ENCODE data around the gene RAB21. TPM values are rescaled to one million over a fixed set of nuclear protein-coding genes. Genes with fewer than 3 reads are reported as not detected.
"Not testable (repeated sequence)": the region's sequence is repeated elsewhere in the genome, so short reads cannot be mapped to it uniquely, and the experiment has no call there.

The RAB21 gene
- polyA plus RNA-seq, 12 donors = 16.4 to 58.5 (median 49.2) TPM

DNA sequence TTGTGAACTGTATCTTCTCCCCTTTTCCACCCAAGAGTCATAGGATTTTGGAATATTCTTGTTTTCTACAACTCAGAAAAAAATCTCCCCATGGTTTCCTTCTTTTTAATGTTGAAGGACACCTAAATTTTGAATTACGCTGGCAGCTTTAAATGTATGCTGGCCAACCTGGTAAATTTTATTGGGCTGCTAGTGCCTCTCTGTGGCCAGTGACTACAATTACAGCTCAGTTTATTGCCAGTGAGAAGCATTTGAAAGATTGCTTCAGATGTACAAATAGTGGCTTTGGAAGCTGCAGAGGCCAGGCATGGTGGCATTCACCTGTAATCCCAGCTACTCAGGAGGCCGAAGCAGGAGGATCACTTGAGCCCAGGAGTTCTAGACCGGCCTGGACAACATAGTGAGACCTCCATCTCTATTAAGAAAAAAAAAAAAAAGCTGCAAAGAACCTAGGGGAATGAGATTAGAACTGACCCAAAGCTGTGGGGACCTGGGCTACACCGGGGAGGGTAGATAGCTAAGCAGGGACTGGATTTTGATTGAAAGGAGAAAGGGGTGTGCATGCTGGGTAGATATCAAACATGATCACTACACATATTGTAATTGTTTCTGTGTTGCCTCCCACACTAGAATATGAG, 7.6 kb upstream of the RAB21 start:
- DNase-seq = peak; percentile 58

DNA sequence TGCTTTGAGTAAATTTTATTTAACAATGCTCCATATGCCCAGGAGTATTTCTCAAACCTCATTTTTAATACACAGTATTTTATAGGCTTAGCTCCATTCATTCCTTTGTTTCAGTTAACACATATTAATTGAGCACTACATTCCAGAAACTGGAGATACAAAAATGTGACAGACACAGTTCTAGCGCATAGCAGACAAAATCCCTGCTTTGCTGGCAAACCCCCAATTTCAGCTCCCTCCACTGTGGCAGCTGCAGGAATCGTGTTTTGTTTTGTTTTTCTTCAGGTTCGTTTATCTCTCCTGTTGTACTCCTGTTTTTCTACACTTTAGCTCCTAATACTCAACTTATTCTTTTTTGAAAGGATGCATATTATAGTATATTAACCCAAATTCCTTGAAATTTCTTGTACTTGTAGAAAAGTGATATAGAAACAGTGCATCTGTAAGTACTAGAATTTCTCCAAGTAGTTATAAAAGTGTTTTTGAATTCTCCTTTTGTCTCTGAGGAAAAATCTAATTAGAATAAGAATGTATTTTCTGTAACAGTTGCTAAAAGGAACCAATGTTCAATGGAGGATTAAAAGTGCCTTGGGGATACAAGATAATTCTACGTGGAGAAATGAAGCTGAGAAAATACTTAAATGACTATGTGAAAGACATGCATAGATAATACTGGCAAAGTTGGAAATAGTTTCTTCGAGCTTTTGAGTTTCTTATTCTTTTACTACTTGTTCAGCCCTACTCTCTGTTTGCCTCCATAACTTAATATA, 6.4 kb upstream of the RAB21 start:
- DNase-seq = no peak

DNA sequence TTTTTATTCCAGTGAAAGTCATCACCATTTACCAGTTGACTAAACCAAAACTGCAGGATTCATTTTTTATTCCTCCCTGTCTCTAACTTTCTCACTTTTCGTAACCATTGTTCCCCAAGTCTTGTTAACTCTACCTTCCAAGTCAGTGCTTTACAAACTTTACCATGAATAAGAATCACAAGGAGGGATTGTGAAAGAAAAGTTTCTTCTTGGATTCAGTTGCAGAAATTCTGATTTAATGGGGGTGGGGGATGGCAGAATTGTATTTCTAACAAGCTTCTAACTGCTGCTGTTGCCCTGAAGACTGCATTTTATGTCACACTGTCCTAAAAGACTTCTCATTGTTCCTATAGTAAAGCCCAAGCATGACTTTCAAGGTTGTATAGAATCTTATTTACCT, 5.0 kb upstream of the RAB21 start:
- DNase-seq = no peak

DNA sequence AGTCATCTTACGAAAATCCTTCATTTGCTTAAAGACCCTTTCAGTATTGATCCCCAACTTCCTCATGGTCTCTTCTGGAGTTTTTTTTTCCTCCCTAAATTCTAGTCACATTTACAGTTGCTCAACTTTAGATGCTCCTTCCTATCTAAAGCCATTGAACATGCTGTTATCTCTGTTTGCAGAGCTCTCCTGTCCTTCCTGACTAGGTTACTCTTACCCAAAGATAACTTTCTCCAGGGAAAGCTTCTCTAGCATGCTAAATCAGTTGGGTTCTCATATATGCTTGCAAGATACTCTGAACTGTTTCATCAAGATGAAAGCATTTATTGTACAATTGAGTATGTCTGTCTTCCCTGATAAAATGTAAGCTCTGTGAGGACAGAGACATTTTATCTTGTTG, 1.8 kb upstream of the RAB21 start:
- DNase-seq = no peak

DNA sequence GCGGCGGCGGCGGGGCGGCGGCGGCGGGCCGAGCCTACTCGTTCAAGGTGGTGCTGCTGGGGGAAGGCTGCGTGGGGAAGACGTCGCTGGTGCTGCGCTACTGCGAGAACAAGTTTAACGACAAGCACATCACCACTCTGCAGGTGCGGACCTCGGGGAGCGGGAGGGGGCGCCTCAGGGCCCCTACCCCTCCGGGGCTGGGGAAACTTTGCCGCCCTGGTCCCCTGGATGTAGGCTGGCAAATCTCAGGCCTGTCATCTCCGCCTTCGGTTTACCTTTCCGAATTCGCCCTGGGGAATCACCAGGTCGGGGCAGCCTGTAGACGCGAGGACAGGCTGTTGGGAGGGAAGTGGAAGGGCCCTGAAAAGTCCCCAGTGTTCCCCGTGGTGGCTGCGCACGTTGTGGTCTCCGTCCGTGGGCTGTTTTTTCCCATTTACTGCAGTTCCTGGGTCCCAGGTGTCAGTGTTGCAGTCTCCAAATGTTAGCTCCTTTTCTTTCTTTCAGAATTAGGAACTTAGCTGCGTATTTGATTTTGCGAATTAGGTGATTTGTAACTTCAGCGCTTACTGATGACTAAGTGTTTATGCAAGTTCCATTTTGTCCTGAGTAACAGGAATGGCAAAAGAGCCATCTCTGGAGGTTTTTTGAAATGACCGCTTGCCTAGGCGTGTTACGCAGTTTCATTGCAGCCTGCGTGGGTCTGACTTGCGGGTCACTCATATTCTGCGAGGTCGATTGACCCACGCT, 656 bp downstream of the RAB21 start:
- peak; percentile 54 for DNase-seq

DNA sequence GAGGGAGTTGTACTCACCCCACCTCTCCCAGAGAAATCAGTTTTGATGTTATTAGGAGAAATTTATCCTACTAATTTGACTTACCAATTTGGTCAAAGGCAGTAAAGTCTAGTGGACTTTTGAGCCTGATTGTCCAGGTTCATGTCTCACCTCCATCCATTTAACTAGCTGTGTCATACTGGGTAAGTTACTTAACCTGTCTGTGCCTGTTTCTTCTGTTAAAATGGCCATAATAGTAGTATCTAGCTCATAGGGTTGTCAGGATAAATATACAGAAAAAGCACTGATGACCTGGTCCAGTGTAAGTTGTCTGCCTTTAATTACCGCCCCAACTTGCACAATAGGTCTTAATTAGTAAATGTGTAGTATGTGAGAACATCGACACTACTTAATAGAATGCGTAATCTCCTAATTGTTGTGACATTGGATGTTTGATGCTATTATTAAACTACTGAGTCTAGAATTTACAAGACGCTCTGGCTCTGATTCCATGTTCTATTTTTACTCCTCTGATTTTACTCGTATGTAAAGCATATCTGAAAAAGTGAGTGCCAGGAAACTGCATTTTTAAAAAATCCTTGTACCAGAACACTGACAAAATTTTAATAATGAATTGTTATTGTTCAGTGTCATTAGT, 1.5 kb downstream of the RAB21 start:
- DNase-seq = peak; percentile 22

DNA sequence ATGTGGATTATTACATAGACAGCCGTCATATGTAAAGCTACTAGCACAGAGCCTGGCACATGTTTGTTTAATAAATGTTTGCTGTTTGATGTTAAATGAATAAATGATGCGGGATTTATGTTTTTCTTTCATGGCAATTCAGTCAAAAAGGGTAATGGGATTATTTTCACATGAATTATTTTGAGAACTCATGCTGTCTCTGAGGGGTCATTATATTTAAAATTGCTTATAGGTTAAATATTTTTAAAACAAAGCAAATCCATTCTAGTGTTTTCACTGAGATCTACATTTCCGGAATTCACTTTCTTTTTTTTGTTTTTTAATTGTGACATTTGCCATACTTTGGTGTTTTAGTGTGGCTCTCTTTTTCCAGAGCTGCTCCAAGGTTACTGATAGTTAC, 5.3 kb downstream of the RAB21 start:
- no peak for DNase-seq

DNA sequence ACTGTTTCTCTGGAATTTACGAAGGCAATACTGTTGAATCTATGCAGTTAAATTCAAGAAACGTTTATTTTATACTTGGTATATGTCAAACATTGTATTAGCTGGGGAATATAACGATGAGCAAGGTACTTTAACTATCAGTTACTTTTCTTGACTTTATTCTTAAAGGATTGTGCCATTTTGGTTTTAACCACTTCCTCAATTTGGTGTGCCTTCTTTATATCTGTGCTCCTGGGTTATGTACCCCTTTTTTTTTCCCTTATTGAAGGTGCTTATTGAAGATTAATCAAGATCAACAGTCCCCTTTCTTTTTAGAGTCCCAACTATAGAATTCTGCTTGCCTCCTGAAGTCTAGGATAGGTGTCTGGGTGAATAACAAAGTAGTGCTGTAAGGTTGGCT, 5.8 kb downstream of the RAB21 start:
- no peak for DNase-seq

DNA sequence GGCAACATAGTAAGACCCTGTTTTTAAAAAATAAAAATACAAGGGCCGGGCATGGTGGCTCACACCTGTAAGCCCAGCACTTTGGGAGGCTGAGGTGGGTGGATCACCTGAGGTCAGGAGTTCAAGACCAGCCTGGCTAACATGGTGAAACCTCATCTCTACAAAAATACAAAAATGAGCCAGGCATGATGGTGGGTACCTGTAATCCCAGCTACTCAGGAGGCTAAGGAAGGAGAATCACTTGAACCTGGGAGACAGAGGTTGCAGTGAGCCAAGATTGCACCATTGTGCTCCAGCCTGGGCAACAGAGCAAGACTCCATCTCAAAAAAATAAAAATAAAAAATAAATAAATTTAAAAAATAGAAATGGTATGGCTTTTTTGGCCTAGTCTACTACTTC, 6.7 kb downstream of the RAB21 start:
- not testable (repeated sequence) for DNase-seq

DNA sequence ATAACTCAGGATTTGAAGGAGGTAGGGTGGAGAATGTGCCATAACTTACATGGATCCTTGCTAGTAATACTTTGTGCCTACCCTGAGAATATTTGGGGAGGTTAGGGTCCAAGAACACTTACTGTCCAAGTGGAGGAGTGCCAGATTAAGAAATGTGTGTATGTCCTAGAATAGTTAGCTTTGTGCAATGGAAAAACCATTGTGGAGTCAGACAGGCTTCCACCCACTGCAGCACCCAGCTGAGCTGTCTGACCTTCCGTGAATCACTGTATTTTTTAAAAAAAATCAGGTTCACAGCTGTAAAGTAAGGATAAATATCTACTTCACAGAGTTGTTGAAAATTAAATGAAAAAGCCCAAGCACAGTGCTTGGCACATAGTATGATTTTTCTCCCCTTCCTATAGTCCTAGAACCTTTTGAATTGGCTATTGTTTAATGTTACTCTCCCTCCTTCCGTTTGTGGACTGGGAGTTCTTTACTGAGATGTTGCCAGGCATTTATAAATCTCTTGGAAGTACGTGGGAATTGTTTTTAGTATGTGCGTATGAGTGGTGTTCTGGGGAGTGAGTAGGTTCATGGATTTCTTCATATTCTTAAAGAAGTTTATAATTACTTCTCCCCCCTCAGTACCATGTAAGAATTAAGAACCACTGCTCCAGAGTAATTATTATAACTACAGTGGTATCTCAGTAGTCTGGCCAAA, 9.2 kb downstream of the RAB21 start:
- DNase-seq = no peak

DNA sequence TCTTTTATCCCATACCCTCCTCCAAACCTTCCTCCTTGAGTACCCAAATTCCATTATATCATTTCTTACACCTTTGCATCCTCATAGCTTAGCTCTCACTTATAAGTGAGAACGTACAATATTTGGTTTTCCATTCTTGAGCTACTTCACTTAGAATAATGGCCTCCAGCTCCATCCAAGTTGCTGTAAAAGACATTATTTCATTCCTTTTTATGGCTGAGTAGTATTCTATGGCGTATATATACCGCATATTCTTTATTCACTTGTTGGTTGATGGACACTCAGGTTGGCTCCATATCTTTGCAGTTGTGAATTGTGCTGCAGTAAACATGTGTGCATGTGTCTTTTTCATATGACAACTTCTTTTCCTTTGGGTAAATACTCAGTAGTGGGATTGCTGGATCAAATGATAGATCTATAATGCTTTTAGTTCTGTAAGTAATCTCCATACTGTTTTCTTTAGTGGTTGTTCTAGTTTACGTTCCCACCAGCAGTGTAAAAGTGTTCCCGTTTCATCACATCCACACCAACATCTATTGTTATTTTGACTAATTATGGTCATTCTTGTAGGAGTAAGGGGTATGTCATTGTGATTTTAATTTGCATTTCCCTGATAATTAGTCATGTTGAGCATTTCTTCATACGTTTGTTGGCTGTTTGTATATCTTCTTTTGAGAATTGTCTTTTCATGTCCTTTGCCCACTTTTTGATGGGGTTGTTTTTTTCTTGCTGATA, 10.1 kb downstream of the RAB21 start:
- DNase-seq = no peak

DNA sequence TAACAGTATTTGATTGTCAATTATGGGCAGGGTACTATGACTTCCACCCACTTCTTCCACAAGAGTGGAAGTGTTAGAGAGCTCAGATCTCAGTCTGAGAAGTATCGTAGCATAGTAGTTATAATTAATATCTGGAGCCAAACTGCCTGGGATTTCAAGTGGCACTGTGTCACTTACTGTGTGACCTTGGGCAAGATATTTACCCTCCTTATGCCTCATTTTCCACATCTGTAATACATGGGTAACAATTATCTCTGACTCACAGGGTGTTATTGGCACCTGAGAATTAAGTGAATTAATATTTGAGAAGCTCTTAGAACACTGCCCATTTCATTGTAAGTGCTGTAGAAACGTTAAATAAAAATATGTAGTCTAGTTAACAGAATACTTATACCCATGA, 11.5 kb downstream of the RAB21 start:
- DNase-seq = no peak

DNA sequence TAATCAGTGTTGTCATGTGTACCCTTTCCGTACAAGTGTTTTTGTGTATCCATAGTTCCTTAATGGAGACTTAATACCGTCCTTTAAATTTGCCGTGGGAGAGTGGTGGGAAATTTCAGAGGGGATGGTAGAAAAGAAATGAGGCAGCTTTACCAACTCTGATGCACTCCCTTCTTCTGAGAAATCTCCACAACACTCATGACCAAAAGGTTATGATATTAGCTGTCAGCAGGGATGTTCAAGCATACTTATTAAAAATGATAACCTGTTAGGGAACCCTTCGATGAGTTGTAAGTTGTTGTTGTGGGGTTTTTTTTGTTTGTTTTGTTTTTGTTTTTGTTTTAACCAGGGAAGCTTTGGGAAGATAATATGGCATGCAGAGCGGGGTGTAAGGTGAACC, 12.5 kb downstream of the RAB21 start:
- DNase-seq = no peak

DNA sequence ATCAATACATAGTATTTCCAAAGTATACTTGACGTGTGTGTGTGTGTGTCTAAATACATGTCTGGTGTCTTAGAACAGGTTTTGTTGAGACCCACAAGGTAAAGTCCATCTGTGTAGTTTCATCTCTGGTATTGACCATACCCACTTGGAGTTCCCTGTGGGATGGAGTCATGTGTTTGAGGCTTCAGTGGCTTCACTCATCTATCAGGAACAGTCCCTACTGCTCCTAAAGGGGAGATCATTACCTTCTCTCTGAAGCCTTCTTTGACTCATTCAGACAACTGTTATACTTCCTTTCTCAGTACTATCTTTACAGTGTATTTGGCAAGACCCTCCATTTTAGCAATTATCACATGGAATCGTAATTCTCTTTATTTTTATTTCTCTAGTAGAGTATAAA, 14.2 kb downstream of the RAB21 start:
- DNase-seq = no peak

DNA sequence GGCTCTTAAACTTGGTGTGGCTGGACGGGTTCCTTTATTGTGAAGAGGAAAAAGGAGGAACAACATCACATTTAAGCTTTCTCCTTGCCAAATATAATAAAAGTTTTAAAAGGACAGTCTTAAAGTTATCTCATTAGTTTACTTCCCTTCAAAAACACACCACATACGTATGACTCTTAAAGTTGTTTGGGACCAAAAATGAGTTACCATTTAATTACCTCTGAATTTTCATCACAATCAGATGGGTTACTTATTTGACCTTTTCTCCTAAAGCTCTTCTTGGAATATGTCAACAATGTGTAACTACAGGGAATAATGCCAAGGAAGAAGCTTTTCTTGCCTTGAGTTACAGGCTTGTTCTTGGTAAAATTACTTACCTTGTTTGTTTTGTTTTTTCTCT, 16.4 kb downstream of the RAB21 start:
- no peak for DNase-seq

DNA sequence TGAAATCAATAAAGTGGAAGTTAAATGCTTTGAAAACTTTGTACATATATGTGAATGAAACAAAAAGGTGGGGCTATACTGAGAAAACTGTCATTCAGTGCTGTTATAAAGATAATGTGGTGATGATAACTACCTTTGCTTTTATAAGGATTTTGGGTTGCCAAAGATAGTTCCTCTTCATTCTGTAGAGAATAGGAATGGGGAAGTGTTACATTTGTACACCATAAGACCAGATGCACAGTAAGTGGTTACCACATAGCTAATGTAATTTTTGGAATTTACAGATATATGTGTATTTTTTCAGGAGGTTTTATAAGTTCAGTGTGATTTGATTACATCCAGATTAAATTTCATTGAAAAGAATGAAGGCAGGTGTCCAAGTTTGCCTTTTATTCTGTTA, 18.1 kb downstream of the RAB21 start:
- DNase-seq = no peak

DNA sequence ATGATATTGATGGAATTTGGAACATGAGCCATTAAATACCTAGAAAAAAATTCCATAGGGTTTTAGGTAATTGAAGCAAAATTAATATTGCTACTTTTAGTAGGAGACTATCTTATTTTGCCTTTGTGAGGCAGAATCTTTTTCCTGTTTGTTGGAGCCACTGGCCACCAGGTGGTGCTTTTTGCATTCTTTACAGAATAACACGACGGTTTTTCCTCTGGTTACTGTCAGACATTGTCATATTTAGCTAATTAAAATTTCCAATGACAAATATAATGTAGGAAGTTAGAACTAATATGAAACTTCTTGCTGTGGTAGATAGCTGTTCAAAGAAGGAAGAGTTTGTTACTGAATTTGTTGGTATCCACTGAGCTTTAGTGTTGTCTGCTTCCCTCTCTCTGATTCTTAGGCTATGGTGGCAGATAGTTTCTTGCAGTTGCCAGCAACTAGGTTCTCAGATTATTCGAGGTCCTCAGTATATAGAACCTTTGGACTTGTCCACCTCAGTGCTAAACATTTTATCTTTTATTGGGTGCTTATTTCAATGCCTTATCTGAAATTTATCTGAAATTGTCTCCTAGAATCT, 25.7 kb downstream of the RAB21 start:
- DNase-seq = peak; percentile 25

DNA sequence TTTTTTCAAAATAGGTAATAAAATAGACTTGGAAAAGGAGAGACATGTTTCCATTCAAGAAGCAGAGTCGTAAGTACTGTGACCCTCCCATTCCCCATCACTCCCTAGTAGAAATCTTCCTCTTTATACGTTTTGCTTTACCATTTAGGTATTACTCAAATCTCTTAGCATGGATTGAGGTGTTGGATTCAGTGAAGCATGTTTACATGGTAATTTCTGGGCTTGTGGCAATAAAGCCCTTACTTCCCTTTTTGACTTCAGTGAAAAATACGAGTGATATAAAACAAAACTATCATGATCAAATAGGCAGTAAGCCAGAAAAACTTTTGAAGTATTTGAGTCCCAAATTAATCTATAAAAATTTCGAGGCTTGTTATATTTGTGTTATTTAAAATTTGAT, 27.4 kb downstream of the RAB21 start:
- no peak for DNase-seq

DNA sequence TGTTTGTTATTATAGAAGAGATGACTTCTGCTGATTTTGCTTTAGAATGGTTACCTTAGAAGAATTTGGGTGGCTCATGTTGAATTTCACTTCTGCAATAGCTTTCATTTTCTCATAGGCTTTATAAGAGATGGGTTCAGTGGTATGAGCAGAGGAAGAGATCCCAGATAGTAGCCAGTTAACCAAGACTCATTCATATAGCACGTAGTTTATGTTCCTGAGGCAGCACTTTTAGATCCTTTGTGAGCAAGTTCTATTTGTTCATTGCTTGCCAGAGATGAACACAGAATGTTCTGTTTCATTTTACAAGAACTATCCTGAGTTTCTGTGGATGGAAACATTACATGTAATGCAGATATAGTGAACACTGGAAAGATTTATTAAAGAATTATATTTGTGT, 32.2 kb downstream of the RAB21 start:
- no peak for DNase-seq

DNA sequence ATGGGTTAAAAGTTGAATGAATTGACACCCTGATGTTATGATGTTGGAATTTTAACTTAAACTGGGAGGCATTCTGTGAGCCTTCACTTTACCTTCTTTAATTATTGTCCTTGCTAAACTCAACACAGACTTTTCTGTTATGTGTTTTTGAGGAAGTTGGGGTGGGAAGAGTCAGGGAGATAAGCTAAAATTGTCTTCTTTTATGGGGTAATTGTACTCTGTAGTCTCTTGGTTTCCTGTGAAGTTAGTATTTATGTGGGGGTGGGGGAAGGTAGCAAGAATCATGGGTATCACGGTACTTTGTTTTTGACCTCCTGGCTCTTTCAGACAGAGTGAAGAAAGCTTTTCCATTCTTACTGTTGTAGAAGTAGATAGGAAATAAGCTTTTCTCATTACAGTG, 32.9 kb downstream of the RAB21 start:
- DNase-seq = no peak

DNA sequence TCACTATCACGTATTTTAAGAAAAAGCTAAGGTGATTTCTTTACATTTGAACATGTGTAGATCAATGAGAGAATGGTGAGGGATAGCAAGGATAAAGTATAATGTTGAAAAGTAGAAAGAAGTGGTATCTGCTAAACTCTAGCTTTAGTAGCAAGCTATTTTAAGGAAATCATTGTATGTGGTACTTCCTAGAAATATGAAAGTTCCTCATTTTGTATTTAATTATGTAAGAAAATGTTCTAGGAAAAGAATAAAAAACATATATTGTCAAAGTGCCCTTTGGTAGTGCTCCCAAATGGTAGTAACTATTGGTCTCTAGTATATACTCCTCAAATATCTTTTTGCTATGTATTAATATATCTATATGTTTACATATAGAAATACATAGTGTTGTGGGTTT, 35.7 kb downstream of the RAB21 start:
- DNase-seq = no peak

Measured in muscle of arm (tissue), 12 donors.